Skin of body (tissue), 2 donors: ENCODE measurements around the gene TGFBR3L. TPM values are rescaled to one million over a fixed set of nuclear protein-coding genes. Genes with fewer than 3 reads are reported as not detected.
"Not testable (repeated sequence)": the region's sequence is repeated elsewhere in the genome, so short reads cannot be mapped to it uniquely, and the experiment has no call there.

Source experiments
- DNase-seq: peaks from one replicate; lab custom pipeline; 2025; lab: John Stamatoyannopoulos, UW
- total RNA-seq: library from RNA; depleted of rRNA; stranded (reverse); fragments of >200 nt; gene quantifications from one replicate; pipeline ENCODE4 v1.2.3, GENCODE V29; 2014

Gene TGFBR3L
- total RNA-seq, 1 donor from 2014 or later, result 0.59 TPM

- DNase-seq, result no peak
Observed at GRCh38 chr19:7947939-7948338, 33.3 kb downstream of the TGFBR3L start.

DNA sequence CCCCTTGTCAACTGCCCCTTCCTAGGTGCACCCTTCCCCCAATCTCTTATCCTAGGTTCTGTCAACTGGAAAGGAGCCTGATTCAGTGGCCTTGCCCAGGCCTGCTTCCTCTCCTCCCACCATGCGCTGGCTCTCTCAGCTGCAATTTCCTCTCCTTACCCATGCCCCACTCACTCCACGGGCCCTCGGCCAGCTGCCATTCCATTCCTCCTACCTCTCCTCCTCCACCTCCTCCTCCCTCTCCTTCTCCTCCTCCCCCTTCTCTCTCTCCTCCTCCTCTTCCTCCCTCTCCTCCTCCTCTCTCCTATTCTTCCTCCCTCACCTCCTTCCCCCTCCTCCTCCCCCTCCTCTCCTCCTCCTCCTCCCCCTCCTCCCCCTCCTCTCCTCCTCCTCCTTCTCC, 38.4 kb downstream of the TGFBR3L start:
- DNase-seq, result no peak

DNA sequence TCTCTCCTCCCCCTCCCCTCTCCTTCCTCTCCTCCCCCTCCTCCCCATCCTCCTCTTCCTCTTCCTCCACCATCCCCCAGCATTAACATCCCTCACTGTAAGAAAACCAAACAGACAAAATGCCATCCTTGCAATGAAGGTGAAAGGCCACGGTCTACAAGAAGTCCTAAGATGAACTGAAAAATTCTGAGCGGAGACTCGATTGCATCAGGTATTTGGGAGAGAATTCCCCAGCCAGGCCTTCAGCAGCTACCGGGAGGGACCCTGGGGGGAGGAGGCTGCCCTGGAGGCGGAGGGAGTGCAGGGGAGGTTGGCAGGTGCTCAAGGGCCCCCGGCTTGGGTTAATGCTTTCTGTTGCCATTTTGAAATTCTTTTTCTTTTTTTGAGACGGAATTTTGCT, 38.9 kb downstream of the TGFBR3L start:
- DNase-seq, result no peak

- DNase-seq, result no peak
Observed at GRCh38 chr19:7955696-7956095, 41.1 kb downstream of the TGFBR3L start.

- DNase-seq, result no peak
Observed at GRCh38 chr19:7959211-7959610, 44.6 kb downstream of the TGFBR3L start.

- not testable (repeated sequence) for DNase-seq
Observed at GRCh38 chr19:7961082-7961481, 46.5 kb downstream of the TGFBR3L start.

- no peak for DNase-seq
Observed at GRCh38 chr19:7961920-7962626, 47.4 kb downstream of the TGFBR3L start.

GRCh38 chr19:7962644-7963268, 48.1 kb downstream of the TGFBR3L start:
- DNase-seq, result no peak

- DNase-seq, result no peak
Observed at GRCh38 chr19:7963566-7963965, 48.9 kb downstream of the TGFBR3L start.

- DNase-seq, result no peak
Observed at GRCh38 chr19:7965259-7965841, 50.7 kb downstream of the TGFBR3L start.

GRCh38 chr19:7965921-7966665, 51.5 kb downstream of the TGFBR3L start:
- DNase-seq, result no peak

- DNase-seq, result no peak
Observed at GRCh38 chr19:7968008-7968795, 53.6 kb downstream of the TGFBR3L start.

Other genes starting within 250 kb of the TGFBR3L start
- 8.5 TPM for gene RETN, start 245.8 kb upstream of the TGFBR3L start, total RNA-seq
- gene MCEMP1, start 237.7 kb upstream of the TGFBR3L start, total RNA-seq, result 0.79 TPM
- gene TRAPPC5, start 234.0 kb upstream of the TGFBR3L start, total RNA-seq, result 19.6 TPM
- gene FCER2, start 212.7 kb upstream of the TGFBR3L start, total RNA-seq, result 0.20 TPM
- 0.20 TPM for gene CLEC4G, start 182.7 kb upstream of the TGFBR3L start, total RNA-seq
- gene CD209, start 167.3 kb upstream of the TGFBR3L start, total RNA-seq, result 5.8 TPM
- 0.59 TPM for gene CLEC4M, start 151.6 kb upstream of the TGFBR3L start, total RNA-seq
- 8.0 TPM for gene EVI5L, start 84.6 kb upstream of the TGFBR3L start, total RNA-seq
- 0.10 TPM for gene PRR36, start 40.4 kb upstream of the TGFBR3L start, total RNA-seq
- gene LRRC8E, start 26.3 kb upstream of the TGFBR3L start, total RNA-seq, result 3.9 TPM
- 9.7 TPM for gene MAP2K7, start 11.0 kb upstream of the TGFBR3L start, total RNA-seq
- 5.6 TPM for gene SNAPC2, start 5.5 kb downstream of the TGFBR3L start, total RNA-seq
- 1.4 TPM for gene CTXN1, start 11.3 kb downstream of the TGFBR3L start, total RNA-seq
- gene TIMM44, start 28.8 kb downstream of the TGFBR3L start, total RNA-seq, result 36.3 TPM
- 23.1 TPM for gene ELAVL1, start 90.8 kb downstream of the TGFBR3L start, total RNA-seq
- gene CCL25, start 137.9 kb downstream of the TGFBR3L start, total RNA-seq, result 0.39 TPM
- gene FBN3, start 234.8 kb downstream of the TGFBR3L start, total RNA-seq, result 6.9 TPM